IMR-90 (cell line): ENCODE measurements around the gene SLC26A3. TPM values are rescaled to one million over a fixed set of nuclear protein-coding genes. Genes with fewer than 3 reads are reported as not detected.

ENCODE experiments used
- ATAC-seq: fragments of 200-7000 bp; cut with Tn5 transposase; 2 replicates; pipeline ENCODE4 v1.9.1; 2020; ENCODE audit warnings: low read depth, mild to moderate bottlenecking, moderate library complexity
- BruUV-seq: library from RNA; stranded (reverse); fragments of 400-500 nt; replicated peaks from 2 replicates; lab custom pipeline; 2021; lab: Mats Ljungman, UMichigan
- CTCF ChIA-PET: fragments of 300-600 bp; formaldehyde crosslinking; extraction: SDS; loops from one replicate; lab custom pipeline; 2021; ENCODE audit warnings: antibody characterized with exemption; lab: Yijun Ruan, JAX
- POLR2A ChIA-PET: fragments of 300-600 bp; sonication (Branson Sonifier 250); formaldehyde crosslinking; loops from one replicate; lab custom pipeline; 2022; ENCODE audit warnings: antibody characterized with exemption; ENCODE audit not compliant: unreplicated experiment; lab: Charles Lee
- DNase-seq: peaks from one replicate; pipeline ENCODE4 v3.0.0; 2013
- H2AFZ ChIP-seq: replicated peaks from 2 replicates; pipeline ENCODE3; 2013; ENCODE audit warnings: low read length, mild to moderate bottlenecking; ENCODE audit not compliant: poor library complexity
- H2AK5ac ChIP-seq: 2 replicates; pipeline ENCODE4 v1.6.1; 2013; ENCODE audit warnings: low read depth, low read length, inconsistent platforms
- H2AK9ac ChIP-seq: replicated peaks from 2 replicates; pipeline ENCODE3; 2013; ENCODE audit warnings: mild to moderate bottlenecking, low read depth, low read length, moderate library complexity; ENCODE audit not compliant: poor library complexity
- H2BK120ac ChIP-seq: 2 replicates; pipeline ENCODE4 v1.6.1; 2013; ENCODE audit warnings: low read depth, low read length, inconsistent platforms
- H2BK15ac ChIP-seq: 3 replicates; pipeline ENCODE4 v1.6.1; 2013; ENCODE audit warnings: low read depth, low read length, inconsistent platforms
- H2BK20ac ChIP-seq: 2 replicates; pipeline ENCODE4 v1.6.1; 2013; ENCODE audit warnings: low read depth, mild to moderate bottlenecking, inconsistent platforms, low read length, moderate library complexity
- H2BK5ac ChIP-seq: 2 replicates; pipeline ENCODE4 v1.6.1; 2013; ENCODE audit warnings: mild to moderate bottlenecking, low read depth, low read length, inconsistent platforms; ENCODE audit not compliant: poor library complexity, severe bottlenecking
- H3K14ac ChIP-seq: replicated peaks from 2 replicates; pipeline ENCODE4 v1.6.1; 2013; ENCODE audit warnings: low read depth, low read length, inconsistent platforms
- H3K18ac ChIP-seq: 2 replicates; pipeline ENCODE4 v1.6.1; 2013; ENCODE audit warnings: low read depth, low read length, control low read depth
- H3K23ac ChIP-seq: 2 replicates; pipeline ENCODE4 v1.6.1; 2013; ENCODE audit warnings: low read depth, low read length, inconsistent platforms
- H3K27ac ChIP-seq: 2 replicates; pipeline ENCODE4 v1.5.1; 2013; ENCODE audit warnings: mild to moderate bottlenecking, control low read depth, low read length; ENCODE audit not compliant: insufficient read depth
- H3K27me3 ChIP-seq: 2 replicates; pipeline ENCODE4 v1.6.1; 2013; ENCODE audit warnings: low read length; ENCODE audit not compliant: control insufficient read depth, insufficient read depth
- H3K36me3 ChIP-seq: 2 replicates; pipeline ENCODE4 v1.6.1; 2013; ENCODE audit warnings: low read length, mixed read lengths; ENCODE audit not compliant: control insufficient read depth, insufficient read depth
- H3K4ac ChIP-seq: 2 replicates; pipeline ENCODE4 v1.6.1; 2013; ENCODE audit warnings: low read depth, low read length, inconsistent platforms
- H3K4me1 ChIP-seq: 2 replicates; pipeline ENCODE4 v1.6.1; 2013; ENCODE audit warnings: low read length, mixed read lengths; ENCODE audit not compliant: control insufficient read depth, insufficient read depth
- H3K4me2 ChIP-seq: 2 replicates; pipeline ENCODE4 v1.6.1; 2013; ENCODE audit warnings: low read depth, mild to moderate bottlenecking, control low read depth, low read length, moderate library complexity
- H3K4me3 ChIP-seq: 2 replicates; pipeline ENCODE4 v1.5.1; 2013; ENCODE audit warnings: low read depth, mild to moderate bottlenecking, control low read depth, low read length, moderate library complexity; ENCODE audit not compliant: insufficient read depth
- H3K56ac ChIP-seq: 2 replicates; pipeline ENCODE4 v1.6.1; 2013; ENCODE audit warnings: low read length, inconsistent platforms; ENCODE audit not compliant: insufficient read depth; ENCODE audit errors: extremely low read depth
- H3K79me1 ChIP-seq, 2 experiments: 2 replicates each; pipeline ENCODE4 v1.6.1; 2013; ENCODE audit warnings: low read length in 2 of 2, inconsistent platforms in 1 of 2, low read depth in 1 of 2
- H3K9ac ChIP-seq: 2 replicates; pipeline ENCODE4 v1.6.1; 2013; ENCODE audit warnings: low read depth, low read length, control low read depth
- H3K9me1 ChIP-seq: 2 replicates; pipeline ENCODE4 v1.6.1; 2013; ENCODE audit warnings: low read length, inconsistent platforms; ENCODE audit not compliant: insufficient read depth
- H3K9me3 ChIP-seq: 2 replicates; pipeline ENCODE4 v1.6.1; 2013; ENCODE audit warnings: low read length; ENCODE audit not compliant: control insufficient read depth, insufficient read depth
- H4K20me1 ChIP-seq: 2 replicates; pipeline ENCODE4 v1.6.1; 2013; ENCODE audit warnings: low read length, inconsistent platforms; ENCODE audit not compliant: insufficient read depth
- H4K5ac ChIP-seq: 2 replicates; pipeline ENCODE4 v1.6.1; 2013; ENCODE audit warnings: mild to moderate bottlenecking, low read depth, low read length, control low read depth
- H4K8ac ChIP-seq, 2 experiments: 2 replicates each; pipeline ENCODE4 v1.6.1; 2013; ENCODE audit warnings: low read depth in 2 of 2, low read length in 2 of 2, control low read depth in 1 of 2, inconsistent platforms in 1 of 2
- H4K91ac ChIP-seq: 2 replicates; pipeline ENCODE4 v1.6.1; 2013; ENCODE audit warnings: low read depth, low read length, inconsistent platforms; ENCODE audit not compliant: insufficient read depth
- CHD1 ChIP-seq: IDR thresholded peaks from 2 replicates; pipeline ENCODE4 v1.6.1; 2012; ENCODE audit warnings: low read depth, low read length, improper control_type of control experiment
- FOS ChIP-seq: fragments of 150-350 bp; IDR thresholded peaks from 2 replicates; pipeline ENCODE4 v1.6.1; 2016; ENCODE audit warnings: low read depth, low read length
- MAFK ChIP-seq: IDR thresholded peaks from 2 replicates; pipeline ENCODE4 v1.6.1; 2012; ENCODE audit warnings: low read depth, low read length, improper control_type of control experiment
- MAZ ChIP-seq: IDR thresholded peaks from 2 replicates; pipeline ENCODE4 v1.6.1; 2012; ENCODE audit warnings: low read depth, mild to moderate bottlenecking, low read length, improper control_type of control experiment, moderate library complexity, borderline replicate concordance
- MXI1 ChIP-seq: IDR thresholded peaks from 2 replicates; pipeline ENCODE4 v1.6.1; 2012; ENCODE audit warnings: low read depth, mild to moderate bottlenecking, low read length, moderate library complexity, borderline replicate concordance
- NFE2L2 ChIP-seq: fragments of 150-350 bp; IDR thresholded peaks from 2 replicates; pipeline ENCODE4 v1.6.1; 2016; ENCODE audit warnings: low read depth, mild to moderate bottlenecking, low read length
- RCOR1 ChIP-seq: IDR thresholded peaks from 2 replicates; pipeline ENCODE4 v1.6.1; 2012; ENCODE audit warnings: mild to moderate bottlenecking, low read length, improper control_type of control experiment; ENCODE audit not compliant: insufficient replicate concordance
- RFX5 ChIP-seq: IDR thresholded peaks from 2 replicates; pipeline ENCODE4 v1.8.0; 2012; ENCODE audit warnings: low read depth, mild to moderate bottlenecking, low read length, moderate library complexity
- WGBS, 2 experiments: methylation state at CpG; one replicate each; pipeline versions ENCODE4 v1.1.5 to v1.1.7; 2013; ENCODE audit warnings: missing lambda C conversion rate in 2 of 2; ENCODE audit not compliant: insufficient read length in 1 of 2; ENCODE audit errors: extremely low coverage in 2 of 2; 5-methylcytosine and 5-hydroxymethylcytosine counted together
- dilution Hi-C: fragments of 300-500 bp; cut with HindIII; formaldehyde crosslinking; loops from one replicate; pipeline ENCODE4 v1.14.3; 2018; ENCODE audit warnings: low sequenced_read_pairs; ENCODE audit not compliant: unreplicated experiment
- in situ Hi-C: fragments of 300-500 bp; cut with MboI; formaldehyde crosslinking; loops from 3 replicates; pipeline ENCODE4 v1.14.3; 2019; ENCODE audit warnings: low sequenced_read_pairs, inconsistent platforms, mixed read lengths
- intact Hi-C: fragments of 100-400 bp; cut with micrococcal nuclease; formaldehyde crosslinking; loops from 2 replicates; pipeline ENCODE4 v1.10.0; 2022
- polyA plus RNA-seq, 3 experiments: library from polyadenylated mRNA; depleted of rRNA; stranded (reverse); fragments of >200 nt; gene quantifications; 2 replicates each; pipeline ENCODE4 v1.2.3, GENCODE V29; 2012; ENCODE audit warnings: low replicate concordance in 1 of 3
- total RNA-seq: library from RNA; depleted of rRNA; stranded (reverse); fragments of >200 nt; gene quantifications from 2 replicates; pipeline ENCODE4 v1.2.3, GENCODE V29; 2012
- TF ChIP-seq, protein P1 (sequence below): fragments of 150-350 bp; IDR thresholded peaks from 2 replicates; pipeline ENCODE4 v1.6.1; 2017; ENCODE audit warnings: mild to moderate bottlenecking, antibody characterized with exemption, low read length, low read depth

The SLC26A3 gene
- total and polyA plus RNA-seq, 2 of the 4 experiments (the other 2 are of a cell fraction) = not detected

DNA sequence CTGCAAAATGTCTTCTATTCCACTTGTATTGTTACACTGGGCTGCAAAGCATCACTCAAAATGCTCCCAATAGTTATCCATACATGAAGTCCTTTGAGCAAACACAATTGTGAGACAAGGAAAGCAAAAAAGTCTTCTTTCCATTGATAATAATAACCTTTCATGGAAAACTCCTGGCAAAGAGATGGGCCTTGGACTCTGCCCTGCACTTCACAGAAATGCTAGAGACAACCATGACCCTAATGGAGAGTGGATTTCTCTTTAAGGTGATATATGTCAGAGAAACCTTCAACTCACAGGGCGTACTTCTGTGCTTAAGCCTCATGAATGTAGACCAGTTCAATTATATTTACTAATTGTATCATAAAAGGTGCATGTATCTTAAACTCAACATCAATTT is 19.4 kb downstream of the SLC26A3 start:
- no peaks in the 10 kb centered on the region for H3K79me1 ChIP-seq
- H4K20me1 ChIP-seq = no peaks in the 10 kb centered on the region
- no peaks in the 10 kb centered on the region; the same call in 1 of the 2 replicates for H3K9me1 ChIP-seq
- H3K23ac ChIP-seq = no peak overlapping the region
- H3K27ac ChIP-seq = no peak overlapping the region
- ChIA-PET POLR2A (no interaction called here), CTCF (no interaction called here)
- H3K14ac ChIP-seq = no peak overlapping the region
- H3K4me1 ChIP-seq = no peaks in the 10 kb centered on the region
- DNase-seq (no peak), ATAC-seq (no peak)
- H3K4me2 ChIP-seq = no peak overlapping the region
- no peak overlapping the region for H4K8ac ChIP-seq
- no peaks in the 10 kb centered on the region for H3K9me3 ChIP-seq
- no peak overlapping the region for H2BK20ac ChIP-seq
- no peak overlapping the region for H2BK120ac ChIP-seq
- H3K36me3 ChIP-seq = no peaks in the 10 kb centered on the region
- no peak overlapping the region for H2BK15ac ChIP-seq
- H4K91ac ChIP-seq = no peak overlapping the region
- no CpG with 5 or more reads among the region's 1 CpG for WGBS, 2 experiments
- no peak overlapping the region for H2AK5ac ChIP-seq
- dilution Hi-C loops = no loop called here
- TF ChIP-seq RFX5 (no peak), CHD1 (no peak), FOS (no peak), NFE2L2 (no peak), RCOR1 (no peak), MAFK (no peak), MAZ (no peak), MXI1 (no peak)
- TF ChIP-seq, protein P1, sequence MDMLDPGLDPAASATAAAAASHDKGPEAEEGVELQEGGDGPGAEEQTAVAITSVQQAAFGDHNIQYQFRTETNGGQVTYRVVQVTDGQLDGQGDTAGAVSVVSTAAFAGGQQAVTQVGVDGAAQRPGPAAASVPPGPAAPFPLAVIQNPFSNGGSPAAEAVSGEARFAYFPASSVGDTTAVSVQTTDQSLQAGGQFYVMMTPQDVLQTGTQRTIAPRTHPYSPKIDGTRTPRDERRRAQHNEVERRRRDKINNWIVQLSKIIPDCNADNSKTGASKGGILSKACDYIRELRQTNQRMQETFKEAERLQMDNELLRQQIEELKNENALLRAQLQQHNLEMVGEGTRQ = no peak
- H3K4ac ChIP-seq = no peak overlapping the region
- H3K27me3 ChIP-seq = peaks cover 32% of the 10 kb centered on the region
- H2BK5ac ChIP-seq = no peak overlapping the region
- BruUV-seq = no TSS peak
- intact Hi-C loops = no loop called here
- in situ Hi-C loops = no loop called here
- no peak overlapping the region for H3K56ac ChIP-seq
- no peak overlapping the region for H2AK9ac ChIP-seq
- no peak overlapping the region for H3K4me3 ChIP-seq
- no peak overlapping the region for H4K5ac ChIP-seq
- no peak overlapping the region for H2AFZ ChIP-seq
- no peak overlapping the region for H3K18ac ChIP-seq
- no peak overlapping the region for H3K9ac ChIP-seq
